Measurements from ENCODE around the gene NHS. TPM values are rescaled to one million over a fixed set of nuclear protein-coding genes. Genes with fewer than 3 reads are reported as not detected.

Gene NHS
- total RNA-seq, 2 experiments from 2014 or later = 0.81 to 1.7 TPM

GRCh38 chrX:17718649-17719165 lies 343.7 kb downstream of the NHS start:
- Mint-ChIP-seq H3K4me3 (no peak overlapping the region), H3K9me3 (ENCODE audit: insufficient read depth) (no peaks in the 10 kb centered on the region), H3K4me1 (ENCODE audit: low read depth) (no peaks in the 10 kb centered on the region), H3K27me3 (ENCODE audit: low read depth) (no peaks in the 10 kb centered on the region), H3K27ac (no peak overlapping the region), H3K36me3 (ENCODE audit: low read depth) (no peaks in the 10 kb centered on the region)
- no peak for ATAC-seq
- POLR2A ChIA-PET = no interaction called here
- DNase-seq = no peak
- CTCF ChIA-PET = no interaction called here

- H3K4me3 Mint-ChIP-seq = no peak overlapping the region
- ChIA-PET POLR2A (no interaction called here), CTCF (no interaction called here)
- H3K4me1 Mint-ChIP-seq (ENCODE audit: low read depth) = no peaks in the 10 kb centered on the region
- H3K9me3 Mint-ChIP-seq (ENCODE audit: insufficient read depth) = no peaks in the 10 kb centered on the region
- DNase-seq (no peak), ATAC-seq (no peak)
- no peaks in the 10 kb centered on the region for H3K27me3 Mint-ChIP-seq (ENCODE audit: low read depth)
- H3K27ac Mint-ChIP-seq = no peak overlapping the region
- H3K36me3 Mint-ChIP-seq (ENCODE audit: low read depth) = no peaks in the 10 kb centered on the region
These were observed 344.7 kb downstream of the NHS start for GRCh38 chrX:17719711-17720110.

GRCh38 chrX:17721715-17722114 lies 346.7 kb downstream of the NHS start:
- H3K27me3 Mint-ChIP-seq (ENCODE audit: low read depth) = no peaks in the 10 kb centered on the region
- H3K4me3 Mint-ChIP-seq = no peak overlapping the region
- no peaks in the 10 kb centered on the region for H3K9me3 Mint-ChIP-seq (ENCODE audit: insufficient read depth)
- CTCF ChIA-PET = no interaction called here
- DNase-seq = no peak
- H3K36me3 Mint-ChIP-seq (ENCODE audit: low read depth) = no peaks in the 10 kb centered on the region
- POLR2A ChIA-PET = no interaction called here
- no peaks in the 10 kb centered on the region for H3K4me1 Mint-ChIP-seq (ENCODE audit: low read depth)
- H3K27ac Mint-ChIP-seq = no peak overlapping the region
- ATAC-seq = no peak

- no peak for DNase-seq
- no peaks in the 10 kb centered on the region for H3K27me3 Mint-ChIP-seq (ENCODE audit: low read depth)
- POLR2A ChIA-PET = no interaction called here
- H3K36me3 Mint-ChIP-seq (ENCODE audit: low read depth) = no peaks in the 10 kb centered on the region
- ATAC-seq = no peak
- CTCF ChIA-PET = no interaction called here
- H3K4me3 Mint-ChIP-seq = no peak overlapping the region
- no peaks in the 10 kb centered on the region for H3K9me3 Mint-ChIP-seq (ENCODE audit: insufficient read depth)
- H3K27ac Mint-ChIP-seq = no peak overlapping the region
- no peaks in the 10 kb centered on the region for H3K4me1 Mint-ChIP-seq (ENCODE audit: low read depth)
These were observed 350.2 kb downstream of the NHS start for GRCh38 chrX:17725181-17725580.

GRCh38 chrX:17732138-17732783 lies 357.3 kb downstream of the NHS start:
- peaks cover 2% of the 10 kb centered on the region for H3K4me1 Mint-ChIP-seq (ENCODE audit: low read depth)
- ATAC-seq = no peak
- no peak overlapping the region for H3K27ac Mint-ChIP-seq
- POLR2A ChIA-PET = no interaction called here
- CTCF ChIA-PET = no interaction called here
- H3K36me3 Mint-ChIP-seq (ENCODE audit: low read depth) = no peaks in the 10 kb centered on the region
- no peak for DNase-seq
- no peak overlapping the region for H3K4me3 Mint-ChIP-seq
- H3K27me3 Mint-ChIP-seq (ENCODE audit: low read depth) = peaks cover 4% of the 10 kb centered on the region
- no peaks in the 10 kb centered on the region for H3K9me3 Mint-ChIP-seq (ENCODE audit: insufficient read depth)

- CTCF ChIA-PET = no interaction called here
- no peak overlapping the region for H3K4me3 Mint-ChIP-seq
These were observed 360.4 kb downstream of the NHS start for GRCh38 chrX:17735406-17735805.

GRCh38 chrX:17736478-17736855 lies 361.5 kb downstream of the NHS start:
- peak overlapping the region; percentile 70 for H3K27ac Mint-ChIP-seq
- H3K4me1 Mint-ChIP-seq (ENCODE audit: low read depth) = peaks cover 28% of the 10 kb centered on the region
- H3K27me3 Mint-ChIP-seq (ENCODE audit: low read depth) = peaks cover 19% of the 10 kb centered on the region
- H3K9me3 Mint-ChIP-seq (ENCODE audit: insufficient read depth) = no peaks in the 10 kb centered on the region
- CTCF ChIA-PET = no interaction called here
- peak overlapping the region; percentile 81 for H3K4me3 Mint-ChIP-seq
- H3K36me3 Mint-ChIP-seq (ENCODE audit: low read depth) = no peaks in the 10 kb centered on the region
- POLR2A ChIA-PET = no interaction called here
- no peak for DNase-seq
- ATAC-seq = no peak

More at GRCh38 chrX:17735406-17735805, 360.4 kb downstream of the NHS start:
- H3K36me3 Mint-ChIP-seq (ENCODE audit: low read depth) = no peaks in the 10 kb centered on the region
- ATAC-seq (no peak), DNase-seq (no peak)
- POLR2A ChIA-PET = no interaction called here
- peaks cover 16% of the 10 kb centered on the region for H3K27me3 Mint-ChIP-seq (ENCODE audit: low read depth)
- no peaks in the 10 kb centered on the region for H3K9me3 Mint-ChIP-seq (ENCODE audit: insufficient read depth)
- H3K4me1 Mint-ChIP-seq (ENCODE audit: low read depth) = peaks cover 26% of the 10 kb centered on the region
- H3K27ac Mint-ChIP-seq = no peak overlapping the region

GRCh38 chrX:17736856-17737709 lies 362.1 kb downstream of the NHS start, which contains the start of gene SCML1:
Gene SCML1 (plus strand): TSS chrX:17737493. CDS start chrX:17744187, 6,694 bp downstream.
- CTCF ChIA-PET = interaction anchor here (0.9 kb wide), 1 partner anchor 146 kb away, joined by 3 read pairs; no protein-coding TSS in a partner anchor
- H3K9me3 Mint-ChIP-seq (ENCODE audit: insufficient read depth) = no peaks in the 10 kb centered on the region
- peak within 1 kb of the TSS; percentile 82 for H3K27ac Mint-ChIP-seq
- DNase-seq (peak; percentile 93), ATAC-seq (peak; percentile 83)
- H3K27me3 Mint-ChIP-seq (ENCODE audit: low read depth) = peaks cover 19% of the 10 kb centered on the region
- H3K36me3 Mint-ChIP-seq (ENCODE audit: low read depth) = no peaks in the 10 kb centered on the region
- peaks cover 28% of the 10 kb centered on the region for H3K4me1 Mint-ChIP-seq (ENCODE audit: low read depth)
- H3K4me3 Mint-ChIP-seq = peak within 1 kb of the TSS; percentile 81
- POLR2A ChIA-PET = no interaction called here

GRCh38 chrX:17737710-17737985 lies 362.6 kb downstream of the NHS start:
- H3K27ac Mint-ChIP-seq = peak overlapping the region; percentile 82
- peaks cover 28% of the 10 kb centered on the region for H3K4me1 Mint-ChIP-seq (ENCODE audit: low read depth)
- CTCF ChIA-PET = interaction anchor here (0.9 kb wide), 1 partner anchor 146 kb away, joined by 3 read pairs; no protein-coding TSS in a partner anchor
- ATAC-seq (no peak), DNase-seq (no peak)
- H3K9me3 Mint-ChIP-seq (ENCODE audit: insufficient read depth) = no peaks in the 10 kb centered on the region
- H3K4me3 Mint-ChIP-seq = peak overlapping the region; percentile 81
- POLR2A ChIA-PET = no interaction called here
- peaks cover 22% of the 10 kb centered on the region for H3K27me3 Mint-ChIP-seq (ENCODE audit: low read depth)
- no peaks in the 10 kb centered on the region for H3K36me3 Mint-ChIP-seq (ENCODE audit: low read depth)

GRCh38 chrX:17737986-17738713 lies 363.1 kb downstream of the NHS start:
- ChIA-PET CTCF (interaction anchor here (0.9 kb wide), 1 partner anchor 147 kb away, joined by 3 read pairs; no protein-coding TSS in a partner anchor), POLR2A (interaction anchor here (0.7 kb wide), 1 partner anchor 891 kb away, joined by 3 read pairs; no protein-coding TSS in a partner anchor)
- H3K27me3 Mint-ChIP-seq (ENCODE audit: low read depth) = peaks cover 23% of the 10 kb centered on the region
- DNase-seq (peak; percentile 59), ATAC-seq (peak; percentile 38)
- no peaks in the 10 kb centered on the region for H3K9me3 Mint-ChIP-seq (ENCODE audit: insufficient read depth)
- peak overlapping the region; percentile 81 for H3K4me3 Mint-ChIP-seq
- no peaks in the 10 kb centered on the region for H3K36me3 Mint-ChIP-seq (ENCODE audit: low read depth)
- peaks cover 28% of the 10 kb centered on the region for H3K4me1 Mint-ChIP-seq (ENCODE audit: low read depth)
- peak overlapping the region; percentile 82 for H3K27ac Mint-ChIP-seq

GRCh38 chrX:17738737-17739535 lies 363.9 kb downstream of the NHS start:
- Mint-ChIP-seq H3K4me1 (ENCODE audit: low read depth) (peaks cover 31% of the 10 kb centered on the region), H3K27me3 (ENCODE audit: low read depth) (peaks cover 22% of the 10 kb centered on the region), H3K4me3 (peak overlapping the region; percentile 81), H3K36me3 (ENCODE audit: low read depth) (no peaks in the 10 kb centered on the region), H3K27ac (peak overlapping the region; percentile 82), H3K9me3 (ENCODE audit: insufficient read depth) (no peaks in the 10 kb centered on the region)
- ATAC-seq = no peak
- CTCF ChIA-PET = no interaction called here
- DNase-seq = no peak
- POLR2A ChIA-PET = no interaction called here
